AG08396 (cell line): Measurements from ENCODE around the gene DSN1.
"Not testable (repeated sequence)": the region's sequence is repeated elsewhere in the genome, so short reads cannot be mapped to it uniquely, and the experiment has no call there.

Experiments
- DNase-seq: peaks from one replicate; pipeline ENCODE4 v3.0.0; 2012; ENCODE audit warnings: low spot score, mixed read lengths

DSN1 gene

GRCh38 chr20:36773597-36774390 is at the start of gene DSN1:
Gene DSN1 (minus strand): TSS chr20:36773763. CDS start chr20:36771458, 2,305 bp downstream.
- DNase-seq: peak; percentile 99

GRCh38 chr20:36823121-36823520 is 49.6 kb upstream of the DSN1 start:
- no peak for DNase-seq

- no peak for DNase-seq
Measured at GRCh38 chr20:36821964-36822437, 48.4 kb upstream of the DSN1 start.

GRCh38 chr20:36820928-36821327 is 47.4 kb upstream of the DSN1 start:
- no peak for DNase-seq

GRCh38 chr20:36820073-36820472 is 46.5 kb upstream of the DSN1 start:
- DNase-seq: no peak

- no peak for DNase-seq
Measured at GRCh38 chr20:36819659-36820058, 46.1 kb upstream of the DSN1 start.

GRCh38 chr20:36818861-36819260 is 45.3 kb upstream of the DSN1 start:
- no peak for DNase-seq

- no peak for DNase-seq
Measured at GRCh38 chr20:36818185-36818584, 44.6 kb upstream of the DSN1 start.

GRCh38 chr20:36817496-36817895 is 43.9 kb upstream of the DSN1 start:
- DNase-seq: no peak

GRCh38 chr20:36815454-36816091 is 42.0 kb upstream of the DSN1 start:
- no peak for DNase-seq

- DNase-seq: no peak
Measured at GRCh38 chr20:36812594-36813463, 39.3 kb upstream of the DSN1 start.

- DNase-seq: peak; percentile 77
Measured at GRCh38 chr20:36808317-36809257, 35.0 kb upstream of the DSN1 start.

GRCh38 chr20:36806049-36806448 is 32.5 kb upstream of the DSN1 start:
- DNase-seq: no peak

GRCh38 chr20:36805396-36805795 is 31.8 kb upstream of the DSN1 start:
- no peak for DNase-seq

GRCh38 chr20:36804425-36804824 is 30.9 kb upstream of the DSN1 start:
- DNase-seq: no peak

- DNase-seq: peak; percentile 81
Measured at GRCh38 chr20:36802326-36803222, 29.0 kb upstream of the DSN1 start.

- DNase-seq: no peak
Measured at GRCh38 chr20:36800410-36800809, 26.8 kb upstream of the DSN1 start.

GRCh38 chr20:36799313-36799712 is 25.8 kb upstream of the DSN1 start:
- not testable (repeated sequence) for DNase-seq

- DNase-seq: no peak
Measured at GRCh38 chr20:36796875-36797274, 23.3 kb upstream of the DSN1 start.

- DNase-seq: no peak
Measured at GRCh38 chr20:36796117-36796516, 22.6 kb upstream of the DSN1 start.
